GM19324 (cell line): Measurements from ENCODE around the gene GSTM4.

Experiments used
- ATAC-seq: cut with Tn5 transposase; IDR thresholded peaks from one replicate; pipeline ENCODE4 v1.9.1; 2021; ENCODE audit warnings: mild to moderate bottlenecking, moderate library complexity; ENCODE audit not compliant: unreplicated experiment, low FRiP score

Gene GSTM4

GRCh38 chr1:109624201-109625010 lies 31.5 kb upstream of the GSTM4 start:
- no peak for ATAC-seq

- no peak for ATAC-seq
These were observed 30.7 kb upstream of the GSTM4 start for GRCh38 chr1:109625176-109625575.

- ATAC-seq = no peak
These were observed 30.0 kb upstream of the GSTM4 start for GRCh38 chr1:109625601-109626560.

GRCh38 chr1:109626682-109627408 lies 29.1 kb upstream of the GSTM4 start:
- no peak for ATAC-seq

- no peak for ATAC-seq
These were observed 28.1 kb upstream of the GSTM4 start for GRCh38 chr1:109627692-109628399.

- ATAC-seq = no peak
These were observed 27.2 kb upstream of the GSTM4 start for GRCh38 chr1:109628540-109629321.

- no peak for ATAC-seq
These were observed 26.4 kb upstream of the GSTM4 start for GRCh38 chr1:109629372-109630030.

- ATAC-seq = no peak
These were observed 25.6 kb upstream of the GSTM4 start for GRCh38 chr1:109630081-109630897.

GRCh38 chr1:109630898-109631512 lies 24.9 kb upstream of the GSTM4 start:
- ATAC-seq = no peak

GRCh38 chr1:109631513-109632505 lies 24.1 kb upstream of the GSTM4 start:
- ATAC-seq = no peak

- ATAC-seq = no peak
These were observed 23.1 kb upstream of the GSTM4 start for GRCh38 chr1:109632671-109633346.

- ATAC-seq = no peak
These were observed 21.6 kb upstream of the GSTM4 start for GRCh38 chr1:109634292-109634691.

GRCh38 chr1:109634771-109635750 lies 20.8 kb upstream of the GSTM4 start:
- ATAC-seq = no peak

GRCh38 chr1:109635862-109636200 lies 20.1 kb upstream of the GSTM4 start:
- ATAC-seq = no peak
